ENCODE data around the gene MACROD2. TPM values are rescaled to one million over a fixed set of nuclear protein-coding genes. Genes with fewer than 3 reads are reported as not detected.

The MACROD2 gene
- total RNA-seq, 2 donors from 2014 or later, result 0.94 to 10.4 TPM

GRCh38 chr20:15706719-15707118 lies 1711.4 kb downstream of the MACROD2 start:
- H3K9me3 ChIP-seq, result no peaks in the 10 kb centered on the region
- no peak overlapping the region for H3K27ac ChIP-seq
- no peaks in the 10 kb centered on the region for H3K27me3 ChIP-seq
- no peak overlapping the region for H3K4me3 ChIP-seq
- H3K36me3 ChIP-seq, result no peaks in the 10 kb centered on the region
- H3K4me1 ChIP-seq, result no peaks in the 10 kb centered on the region
- no peak for DNase-seq (ENCODE audit: low spot score)
- no peak for TF ChIP-seq CTCF (IDR thresholded peaks at IDR 0.05)

GRCh38 chr20:15708984-15709598 lies 1713.8 kb downstream of the MACROD2 start:
- H3K9me3 ChIP-seq, result no peaks in the 10 kb centered on the region
- no peaks in the 10 kb centered on the region for H3K4me1 ChIP-seq
- DNase-seq (ENCODE audit: low spot score), result no peak
- TF ChIP-seq CTCF (IDR thresholded peaks at IDR 0.05), result peak in 1 of 2 donors; percentile 65
- H3K27ac ChIP-seq, result no peak overlapping the region
- no peaks in the 10 kb centered on the region for H3K27me3 ChIP-seq
- H3K36me3 ChIP-seq, result no peaks in the 10 kb centered on the region
- H3K4me3 ChIP-seq, result no peak overlapping the region

GRCh38 chr20:15710636-15711035 lies 1715.3 kb downstream of the MACROD2 start:
- Histone ChIP-seq H3K4me3 (no peak overlapping the region), H3K9me3 (no peaks in the 10 kb centered on the region), H3K27ac (no peak overlapping the region), H3K36me3 (no peaks in the 10 kb centered on the region), H3K27me3 (no peaks in the 10 kb centered on the region), H3K4me1 (no peaks in the 10 kb centered on the region)
- TF ChIP-seq CTCF (IDR thresholded peaks at IDR 0.05), result no peak
- DNase-seq (ENCODE audit: low spot score), result no peak

- DNase-seq (ENCODE audit: low spot score), result no peak
- no peak overlapping the region for H3K4me3 ChIP-seq
- no peaks in the 10 kb centered on the region for H3K36me3 ChIP-seq
- H3K27ac ChIP-seq, result no peak overlapping the region
- no peaks in the 10 kb centered on the region for H3K4me1 ChIP-seq
- no peak for TF ChIP-seq CTCF (IDR thresholded peaks at IDR 0.05)
- H3K27me3 ChIP-seq, result no peaks in the 10 kb centered on the region
- H3K9me3 ChIP-seq, result no peaks in the 10 kb centered on the region
These were observed 1715.9 kb downstream of the MACROD2 start for GRCh38 chr20:15711177-15711576.

- H3K27me3 ChIP-seq, result no peaks in the 10 kb centered on the region
These were observed 1720.9 kb downstream of the MACROD2 start for GRCh38 chr20:15716256-15716655.

More at GRCh38 chr20:15716256-15716655, 1720.9 kb downstream of the MACROD2 start:
- Histone ChIP-seq H3K9me3 (no peaks in the 10 kb centered on the region), H3K4me3 (no peak overlapping the region), H3K27ac (no peak overlapping the region), H3K36me3 (no peaks in the 10 kb centered on the region), H3K4me1 (no peaks in the 10 kb centered on the region)
- no peak for DNase-seq (ENCODE audit: low spot score)
- no peak for TF ChIP-seq CTCF (IDR thresholded peaks at IDR 0.05)

Measured in right atrium auricular region (tissue), 2 donors.